Common myeloid progenitor, CD34-positive (primary cell): ENCODE data around the gene GRIP1.

Experiments used
- CTCF ChIA-PET: fragments of 350-600 bp; sonication (Branson Sonifier 250); formaldehyde crosslinking; loops from one replicate; lab custom pipeline; 2021; ENCODE audit warnings: antibody characterized with exemption; lab: Charles Lee
- POLR2A ChIA-PET: fragments of 350-600 bp; sonication (Branson Sonifier 250); formaldehyde crosslinking; loops from one replicate; lab custom pipeline; 2021; ENCODE audit warnings: antibody characterized with exemption; lab: Charles Lee
- DNase-seq, 3 donors: peaks; one replicate each; pipeline versions ENCODE4 v3.0.0 to v3.0.0-alpha.2; 2013
- H3K27ac ChIP-seq, 2 experiments: 1 replicate in 1 of 2; 2 replicates in 1 of 2; pipeline ENCODE4 v1.7.0; 2013; ENCODE audit warnings: inconsistent platforms in 2 of 2, low read length in 2 of 2, mild to moderate bottlenecking in 2 of 2, low read depth in 1 of 2, moderate library complexity in 1 of 2; ENCODE audit not compliant: severe bottlenecking in 2 of 2, insufficient read depth in 1 of 2, poor library complexity in 1 of 2
- H3K27me3 ChIP-seq, 5 experiments: replicated peaks in 2 of 5; 1 replicate in 3 of 5; 2 replicates in 2 of 5; pipeline versions ENCODE4 v1.6.1 to v1.7.0; 2013; ENCODE audit warnings: low read length in 4 of 5, mild to moderate bottlenecking in 2 of 5, moderate library complexity in 2 of 5, inconsistent platforms in 1 of 5; ENCODE audit not compliant: insufficient read depth in 5 of 5, control insufficient read depth in 4 of 5
- H3K36me3 ChIP-seq, 4 experiments: 1 replicate in 2 of 4; 2 replicates in 2 of 4; pipeline versions ENCODE4 v1.6.1 to v1.7.0; 2013; ENCODE audit warnings: low read length in 3 of 4, control low read depth in 1 of 4, mild to moderate bottlenecking in 1 of 4; ENCODE audit not compliant: control insufficient read depth in 4 of 4, insufficient read depth in 4 of 4
- H3K4me1 ChIP-seq, 4 experiments: 1 replicate in 3 of 4; 2 replicates in 1 of 4; pipeline versions ENCODE4 v1.6.1 to v1.7.1; 2013; ENCODE audit warnings: low read length in 3 of 4, mild to moderate bottlenecking in 3 of 4, control low read depth in 1 of 4, inconsistent platforms in 1 of 4, moderate library complexity in 1 of 4; ENCODE audit not compliant: control insufficient read depth in 4 of 4, insufficient read depth in 4 of 4; ENCODE audit errors: control extremely low read depth in 1 of 4
- H3K4me3 ChIP-seq, 7 experiments: 1 replicate in 4 of 7; 2 replicates in 3 of 7; pipeline versions ENCODE4 v1.5.1 to v1.7.0; 2013; ENCODE audit warnings: mild to moderate bottlenecking in 7 of 7, low read length in 6 of 7, moderate library complexity in 6 of 7, inconsistent platforms in 2 of 7, low read depth in 2 of 7, control low read depth in 1 of 7; ENCODE audit not compliant: insufficient read depth in 4 of 7, control insufficient read depth in 1 of 7; ENCODE audit errors: extremely low read depth in 1 of 7
- H3K9me3 ChIP-seq, 5 experiments: 1 replicate in 4 of 5; 2 replicates in 1 of 5; pipeline versions ENCODE4 v1.6.1 to v1.7.1; 2013; ENCODE audit warnings: low read length in 4 of 5, mild to moderate bottlenecking in 2 of 5, inconsistent platforms in 1 of 5, low read depth in 1 of 5, moderate library complexity in 1 of 5; ENCODE audit not compliant: control insufficient read depth in 4 of 5, insufficient read depth in 2 of 5; ENCODE audit errors: control extremely low read depth in 1 of 5
- WGBS: methylation state at CpG from one replicate; pipeline ENCODE4 v1.1.5; 2013; ENCODE audit not compliant: insufficient coverage; 5-methylcytosine and 5-hydroxymethylcytosine counted together

GRIP1 gene

DNA sequence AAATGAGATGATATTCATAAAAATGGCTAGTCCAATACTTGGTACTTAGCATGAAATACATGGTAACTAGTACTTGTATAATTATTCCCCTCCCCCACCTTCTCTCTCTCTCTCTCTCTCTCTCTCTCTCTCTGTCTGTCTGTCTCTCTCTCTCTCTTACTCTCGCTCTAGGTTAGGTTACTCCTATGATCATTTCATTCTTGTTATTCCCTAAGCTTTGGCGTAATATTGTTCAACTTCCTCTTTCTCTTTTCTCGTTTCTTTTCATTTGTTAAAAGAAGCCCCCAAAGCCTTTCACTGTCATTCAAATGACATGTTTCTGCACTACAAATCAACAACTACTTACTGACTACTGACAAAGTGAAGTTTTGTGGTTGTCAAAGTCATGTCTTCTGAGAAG, 89.8 kb downstream of the GRIP1 start:
- WGBS, result no CpG with 5 or more reads among the region's 3 CpGs
- H3K27me3 ChIP-seq, result no peaks in the 10 kb centered on the region
- H3K36me3 ChIP-seq, result no peaks in the 10 kb centered on the region
- H3K27ac ChIP-seq, result no peak overlapping the region
- ChIA-PET CTCF (no interaction called here), POLR2A (interaction anchor here (0.6 kb wide), 1 partner anchor 286 kb away, joined by 5 read pairs; no protein-coding TSS in a partner anchor)
- H3K9me3 ChIP-seq, result no peaks in the 10 kb centered on the region
- DNase-seq, result peak in 2 of 3 donors; percentile 10 to 15
- H3K4me3 ChIP-seq, result no peak overlapping the region
- no peaks in the 10 kb centered on the region for H3K4me1 ChIP-seq

DNA sequence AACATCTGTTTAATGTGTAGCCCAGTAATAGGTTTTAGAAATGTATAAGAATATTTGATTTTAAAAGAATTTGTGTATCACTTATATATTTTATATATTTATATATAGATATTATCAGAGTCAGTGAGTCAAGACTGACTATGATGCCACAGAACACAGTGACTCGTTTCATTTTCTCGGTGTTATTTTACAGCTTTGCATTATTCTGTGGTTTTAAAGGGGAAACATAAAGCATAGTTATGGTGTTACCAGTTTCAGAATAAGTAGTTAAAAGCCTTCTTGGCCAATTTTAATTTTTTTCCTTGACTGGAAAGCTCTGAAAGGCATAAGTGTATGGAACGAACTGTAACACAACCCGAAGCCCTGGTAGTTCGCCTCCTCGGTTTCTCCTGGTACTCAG, 91.0 kb downstream of the GRIP1 start:
- H3K4me1 ChIP-seq, result no peaks in the 10 kb centered on the region
- H3K36me3 ChIP-seq, result no peaks in the 10 kb centered on the region
- WGBS, result 62% methylated on average over 2 of the region's 6 CpGs
- DNase-seq, result no peak
- H3K4me3 ChIP-seq, result no peak overlapping the region
- POLR2A ChIA-PET, result no interaction called here
- no peaks in the 10 kb centered on the region for H3K9me3 ChIP-seq
- H3K27ac ChIP-seq, result no peak overlapping the region
- no peaks in the 10 kb centered on the region for H3K27me3 ChIP-seq
- CTCF ChIA-PET, result no interaction called here

DNA sequence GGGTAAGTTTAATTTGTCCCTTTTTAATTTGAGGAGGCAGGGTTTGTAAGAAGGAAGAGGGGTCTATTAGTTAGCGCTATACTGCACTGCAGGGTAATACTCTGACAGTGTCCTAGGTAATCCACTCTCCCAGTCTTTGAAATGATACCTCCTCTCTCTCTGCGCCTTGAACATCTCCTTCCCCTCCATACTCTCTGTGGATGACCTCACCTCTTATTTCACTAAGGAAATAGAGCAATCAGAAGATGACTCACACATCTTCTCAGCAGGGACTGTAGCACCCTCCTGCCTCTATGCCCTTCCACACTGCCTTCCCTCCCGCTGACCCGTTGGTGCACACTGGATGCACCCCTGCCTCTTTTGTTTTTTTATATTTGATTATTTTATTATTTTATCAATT, 94.2 kb downstream of the GRIP1 start:
- CTCF ChIA-PET, result no interaction called here
- no peak for DNase-seq
- H3K4me3 ChIP-seq, result no peak overlapping the region
- POLR2A ChIA-PET, result no interaction called here
- WGBS, result 100% methylated on average over 2 of the region's 4 CpGs
- no peaks in the 10 kb centered on the region for H3K36me3 ChIP-seq
- H3K4me1 ChIP-seq, result no peaks in the 10 kb centered on the region
- H3K27me3 ChIP-seq, result no peaks in the 10 kb centered on the region
- no peaks in the 10 kb centered on the region for H3K9me3 ChIP-seq
- H3K27ac ChIP-seq, result no peak overlapping the region

GRCh38 chr12:66573605-66574004, 105.3 kb downstream of the GRIP1 start:
- Histone ChIP-seq H3K27me3 (peaks cover 0 to under 1% (median 0%) of the 10 kb centered on the region in 5 experiments), H3K4me1 (no peaks in the 10 kb centered on the region), H3K36me3 (no peaks in the 10 kb centered on the region), H3K4me3 (no peak overlapping the region), H3K27ac (no peak overlapping the region), H3K9me3 (no peaks in the 10 kb centered on the region)
- ChIA-PET POLR2A (no interaction called here), CTCF (no interaction called here)
- WGBS, result 92% methylated on average over 5 of the region's 5 CpGs
- DNase-seq, result no peak

DNA sequence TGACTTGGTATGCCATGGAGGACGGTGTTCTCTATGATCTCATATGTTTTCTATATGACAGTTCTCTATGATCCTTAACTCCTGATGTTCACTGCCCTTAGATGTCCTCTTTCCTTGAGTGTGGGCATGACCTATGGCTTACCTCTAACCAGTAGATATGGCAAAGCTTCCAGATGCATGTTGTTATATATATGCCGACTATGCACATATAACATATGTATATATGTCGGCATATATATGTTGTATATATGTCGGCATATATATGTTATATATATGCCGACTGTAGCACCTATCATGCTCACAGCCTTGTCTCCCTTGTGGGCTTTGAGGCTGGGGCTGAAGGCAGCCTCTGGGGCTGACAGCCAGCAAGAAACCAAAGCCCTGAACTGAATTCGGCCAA, 106.0 kb downstream of the GRIP1 start:
- DNase-seq, result no peak
- CTCF ChIA-PET, result no interaction called here
- POLR2A ChIA-PET, result no interaction called here
- Histone ChIP-seq H3K4me3 (no peak overlapping the region), H3K36me3 (no peaks in the 10 kb centered on the region), H3K27me3 (peaks cover 0 to 2% (median 0%) of the 10 kb centered on the region in 5 experiments), H3K4me1 (no peaks in the 10 kb centered on the region), H3K27ac (no peak overlapping the region), H3K9me3 (no peaks in the 10 kb centered on the region)
- WGBS, result 100% methylated on average over 1 of the region's 6 CpGs

- Histone ChIP-seq H3K27ac (no peak overlapping the region), H3K4me1 (no peaks in the 10 kb centered on the region), H3K4me3 (no peak overlapping the region), H3K9me3 (no peaks in the 10 kb centered on the region), H3K36me3 (no peaks in the 10 kb centered on the region), H3K27me3 (peaks cover 0 to 2% (median 0%) of the 10 kb centered on the region in 5 experiments)
- ChIA-PET CTCF (no interaction called here), POLR2A (no interaction called here)
- no CpG with 5 or more reads among the region's 1 CpG for WGBS
- no peak for DNase-seq
Observed at GRCh38 chr12:66571361-66571915, 107.4 kb downstream of the GRIP1 start.

- Histone ChIP-seq H3K9me3 (peaks cover 0 to 13% (median 3%) of the 10 kb centered on the region in 5 experiments), H3K36me3 (no peaks in the 10 kb centered on the region), H3K27ac (no peak overlapping the region), H3K27me3 (no peaks in the 10 kb centered on the region), H3K4me3 (no peak overlapping the region), H3K4me1 (no peaks in the 10 kb centered on the region)
- no peak for DNase-seq
- ChIA-PET CTCF (no interaction called here), POLR2A (interaction anchor here (0.6 kb wide), 1 partner anchor 509 kb away, joined by 3 read pairs; no protein-coding TSS in a partner anchor)
Observed at GRCh38 chr12:66563220-66563619, 115.7 kb downstream of the GRIP1 start.
